Common myeloid progenitor, CD34-positive (primary cell): ENCODE measurements around the gene HUS1B.

Source experiments
- CTCF ChIA-PET: fragments of 350-600 bp; sonication (Branson Sonifier 250); formaldehyde crosslinking; loops from one replicate; lab custom pipeline; 2021; ENCODE audit warnings: antibody characterized with exemption; lab: Charles Lee
- POLR2A ChIA-PET: fragments of 350-600 bp; sonication (Branson Sonifier 250); formaldehyde crosslinking; loops from one replicate; lab custom pipeline; 2021; ENCODE audit warnings: antibody characterized with exemption; lab: Charles Lee
- DNase-seq, 3 donors: peaks; one replicate each; pipeline versions ENCODE4 v3.0.0 to v3.0.0-alpha.2; 2013
- H3K27ac ChIP-seq, 2 experiments: 1 replicate in 1 of 2; 2 replicates in 1 of 2; pipeline ENCODE4 v1.7.0; 2013; ENCODE audit warnings: inconsistent platforms in 2 of 2, low read length in 2 of 2, mild to moderate bottlenecking in 2 of 2, low read depth in 1 of 2, moderate library complexity in 1 of 2; ENCODE audit not compliant: severe bottlenecking in 2 of 2, insufficient read depth in 1 of 2, poor library complexity in 1 of 2
- H3K27me3 ChIP-seq, 5 experiments: replicated peaks in 2 of 5; 1 replicate in 3 of 5; 2 replicates in 2 of 5; pipeline versions ENCODE4 v1.6.1 to v1.7.0; 2013; ENCODE audit warnings: low read length in 4 of 5, mild to moderate bottlenecking in 2 of 5, moderate library complexity in 2 of 5, inconsistent platforms in 1 of 5; ENCODE audit not compliant: insufficient read depth in 5 of 5, control insufficient read depth in 4 of 5
- H3K36me3 ChIP-seq, 4 experiments: 1 replicate in 2 of 4; 2 replicates in 2 of 4; pipeline versions ENCODE4 v1.6.1 to v1.7.0; 2013; ENCODE audit warnings: low read length in 3 of 4, control low read depth in 1 of 4, mild to moderate bottlenecking in 1 of 4; ENCODE audit not compliant: control insufficient read depth in 4 of 4, insufficient read depth in 4 of 4
- H3K4me1 ChIP-seq, 4 experiments: 1 replicate in 3 of 4; 2 replicates in 1 of 4; pipeline versions ENCODE4 v1.6.1 to v1.7.1; 2013; ENCODE audit warnings: low read length in 3 of 4, mild to moderate bottlenecking in 3 of 4, control low read depth in 1 of 4, inconsistent platforms in 1 of 4, moderate library complexity in 1 of 4; ENCODE audit not compliant: control insufficient read depth in 4 of 4, insufficient read depth in 4 of 4; ENCODE audit errors: control extremely low read depth in 1 of 4
- H3K4me3 ChIP-seq, 7 experiments: 1 replicate in 4 of 7; 2 replicates in 3 of 7; pipeline versions ENCODE4 v1.5.1 to v1.7.0; 2013; ENCODE audit warnings: mild to moderate bottlenecking in 7 of 7, low read length in 6 of 7, moderate library complexity in 6 of 7, inconsistent platforms in 2 of 7, low read depth in 2 of 7, control low read depth in 1 of 7; ENCODE audit not compliant: insufficient read depth in 4 of 7, control insufficient read depth in 1 of 7; ENCODE audit errors: extremely low read depth in 1 of 7
- H3K9me3 ChIP-seq, 5 experiments: 1 replicate in 4 of 5; 2 replicates in 1 of 5; pipeline versions ENCODE4 v1.6.1 to v1.7.1; 2013; ENCODE audit warnings: low read length in 4 of 5, mild to moderate bottlenecking in 2 of 5, inconsistent platforms in 1 of 5, low read depth in 1 of 5, moderate library complexity in 1 of 5; ENCODE audit not compliant: control insufficient read depth in 4 of 5, insufficient read depth in 2 of 5; ENCODE audit errors: control extremely low read depth in 1 of 5
- WGBS: methylation state at CpG from one replicate; pipeline ENCODE4 v1.1.5; 2013; ENCODE audit not compliant: insufficient coverage; 5-methylcytosine and 5-hydroxymethylcytosine counted together

The HUS1B gene

GRCh38 chr6:680251-680650 lies 23.4 kb upstream of the HUS1B start:
- no peak overlapping the region for H3K27ac ChIP-seq
- ChIA-PET CTCF (no interaction called here), POLR2A (no interaction called here)
- WGBS, result 100% methylated on average over 1 of the region's 2 CpGs
- DNase-seq, result no peak
- no peaks in the 10 kb centered on the region for H3K27me3 ChIP-seq
- H3K9me3 ChIP-seq, result peaks cover 0 to 4% (median 0%) of the 10 kb centered on the region in 5 experiments
- H3K4me3 ChIP-seq, result no peak overlapping the region
- H3K36me3 ChIP-seq, result peaks cover 0 to 3% (median 0%) of the 10 kb centered on the region in 4 experiments
- peaks cover 6 to 44% (median 10%) of the 10 kb centered on the region in 4 experiments for H3K4me1 ChIP-seq

GRCh38 chr6:679282-679681 lies 22.4 kb upstream of the HUS1B start:
- Histone ChIP-seq H3K4me1 (peaks cover 6 to 36% (median 10%) of the 10 kb centered on the region in 4 experiments), H3K9me3 (peaks cover 0 to 4% (median 0%) of the 10 kb centered on the region in 5 experiments), H3K27ac (no peak overlapping the region), H3K27me3 (no peaks in the 10 kb centered on the region), H3K4me3 (no peak overlapping the region), H3K36me3 (peaks cover 0 to 3% (median 0%) of the 10 kb centered on the region in 4 experiments)
- POLR2A ChIA-PET, result no interaction called here
- CTCF ChIA-PET, result interaction anchor here (1.2 kb wide), 1 partner anchor 18 kb away, joined by 3 read pairs; no protein-coding TSS in a partner anchor
- 98% methylated on average over 6 of the region's 9 CpGs for WGBS
- no peak for DNase-seq

GRCh38 chr6:678520-678919 lies 21.6 kb upstream of the HUS1B start:
- ChIA-PET CTCF (interaction anchor here (1.2 kb wide), 1 partner anchor 17 kb away, joined by 3 read pairs; no protein-coding TSS in a partner anchor), POLR2A (interaction anchor here (0.6 kb wide), 1 partner anchor 47 kb away, joined by 3 read pairs; no protein-coding TSS in a partner anchor)

GRCh38 chr6:677919-678318 lies 21.0 kb upstream of the HUS1B start:
- Histone ChIP-seq H3K36me3 (peaks cover 0 to 3% (median 0%) of the 10 kb centered on the region in 4 experiments), H3K4me1 (peaks cover 0 to 23% (median 3%) of the 10 kb centered on the region in 4 experiments), H3K4me3 (no peak overlapping the region), H3K9me3 (peaks cover 0 to 4% (median 0%) of the 10 kb centered on the region in 5 experiments), H3K27me3 (no peaks in the 10 kb centered on the region), H3K27ac (no peak overlapping the region)
- POLR2A ChIA-PET, result interaction anchor here (0.6 kb wide), 1 partner anchor 48 kb away, joined by 3 read pairs; no protein-coding TSS in a partner anchor
- DNase-seq, result no peak
- 100% methylated on average over 1 of the region's 4 CpGs for WGBS
- CTCF ChIA-PET, result no interaction called here

More at GRCh38 chr6:678520-678919, 21.6 kb upstream of the HUS1B start:
- WGBS, result 80% methylated on average over 3 of the region's 3 CpGs
- Histone ChIP-seq H3K9me3 (peaks cover 0 to 4% (median 0%) of the 10 kb centered on the region in 5 experiments), H3K27me3 (no peaks in the 10 kb centered on the region), H3K4me1 (peaks cover 0 to 29% (median 4%) of the 10 kb centered on the region in 4 experiments), H3K4me3 (no peak overlapping the region), H3K27ac (no peak overlapping the region), H3K36me3 (peaks cover 0 to 3% (median 0%) of the 10 kb centered on the region in 4 experiments)
- DNase-seq, result no peak

GRCh38 chr6:674956-675355 lies 18.1 kb upstream of the HUS1B start:
- H3K27me3 ChIP-seq, result no peaks in the 10 kb centered on the region
- POLR2A ChIA-PET, result no interaction called here
- no peak for DNase-seq
- H3K36me3 ChIP-seq, result peaks cover 0 to 2% (median under 1%) of the 10 kb centered on the region in 4 experiments
- H3K4me1 ChIP-seq, result no peaks in the 10 kb centered on the region
- no peak overlapping the region for H3K4me3 ChIP-seq
- WGBS, result 100% methylated on average over 2 of the region's 3 CpGs
- CTCF ChIA-PET, result no interaction called here
- H3K27ac ChIP-seq, result no peak overlapping the region
- H3K9me3 ChIP-seq, result peaks cover 0 to 11% (median 0%) of the 10 kb centered on the region in 5 experiments

GRCh38 chr6:674406-674805 lies 17.5 kb upstream of the HUS1B start:
- Histone ChIP-seq H3K27me3 (no peaks in the 10 kb centered on the region), H3K4me3 (no peak overlapping the region), H3K36me3 (peaks cover 0 to 8% (median 2%) of the 10 kb centered on the region in 4 experiments), H3K27ac (no peak overlapping the region), H3K4me1 (no peaks in the 10 kb centered on the region), H3K9me3 (peaks cover 0 to 11% (median 0%) of the 10 kb centered on the region in 5 experiments)
- POLR2A ChIA-PET, result interaction anchor here (0.7 kb wide), 1 partner anchor 19 kb away, joined by 3 read pairs; the partner anchor contains the start of gene EXOC2
- DNase-seq, result no peak
- CTCF ChIA-PET, result no interaction called here

- ChIA-PET POLR2A (no interaction called here), CTCF (no interaction called here)
- 100% methylated on average over 7 of the region's 7 CpGs for WGBS
- Histone ChIP-seq H3K27ac (no peak overlapping the region), H3K36me3 (peaks cover 0 to 11% (median 2%) of the 10 kb centered on the region in 4 experiments), H3K4me1 (no peaks in the 10 kb centered on the region), H3K27me3 (no peaks in the 10 kb centered on the region), H3K9me3 (peaks cover 0 to 11% (median 0%) of the 10 kb centered on the region in 5 experiments), H3K4me3 (no peak overlapping the region)
- DNase-seq, result no peak
Observed at GRCh38 chr6:667253-667927, 10.5 kb upstream of the HUS1B start.
